Activated naive CD8-positive, alpha-beta T cell treated with anti-CD3 and anti-CD28 coated beads, Interleukin-2, amount 10 ng/mL, durations not matched to agents 7 days and 5 days (primary cell): ENCODE measurements around the gene MFGE8. TPM values are rescaled to one million over a fixed set of nuclear protein-coding genes. Genes with fewer than 3 reads are reported as not detected.

Experiments used
- ATAC-seq: fragments of 150-1000 bp; cut with Tn5 transposase; one replicate; pipeline ENCODE4 v1.10.0; 2021; ENCODE audit warnings: low read depth, moderate library complexity
- POLR2A ChIA-PET: fragments of 350-600 bp; sonication (Branson Sonifier 250); formaldehyde crosslinking; loops from one replicate; lab custom pipeline; 2021; ENCODE audit warnings: antibody characterized with exemption; lab: Charles Lee
- DNase-seq: peaks from one replicate; pipeline ENCODE4 v3.0.0; 2021
- H3K27ac Mint-ChIP-seq: one replicate; pipeline ENCODE4 v1.8.0; 2022; ENCODE audit warnings: mild to moderate bottlenecking, mixed read lengths
- H3K27me3 Mint-ChIP-seq: one replicate; pipeline ENCODE4 v1.8.0; 2022; ENCODE audit warnings: mild to moderate bottlenecking, moderate library complexity, mixed read lengths
- H3K36me3 Mint-ChIP-seq: one replicate; pipeline ENCODE4 v1.8.0; 2021; ENCODE audit warnings: mild to moderate bottlenecking, mixed read lengths
- H3K4me1 Mint-ChIP-seq: one replicate; pipeline ENCODE4 v1.8.0; 2021; ENCODE audit warnings: mixed read lengths
- H3K4me3 Mint-ChIP-seq: one replicate; pipeline ENCODE4 v1.8.0; 2022; ENCODE audit warnings: mild to moderate bottlenecking, moderate library complexity, mixed read lengths
- H3K9me3 Mint-ChIP-seq: one replicate; pipeline ENCODE4 v1.8.0; 2021; ENCODE audit warnings: mixed read lengths
- total RNA-seq, 2 experiments: library from RNA; stranded (reverse); gene quantifications; one replicate each; pipeline ENCODE4 v1.2.3, GENCODE V29; 2021

MFGE8 gene
- total RNA-seq, 2 experiments from 2014 or later, result 94.7 to 100 TPM

DNA sequence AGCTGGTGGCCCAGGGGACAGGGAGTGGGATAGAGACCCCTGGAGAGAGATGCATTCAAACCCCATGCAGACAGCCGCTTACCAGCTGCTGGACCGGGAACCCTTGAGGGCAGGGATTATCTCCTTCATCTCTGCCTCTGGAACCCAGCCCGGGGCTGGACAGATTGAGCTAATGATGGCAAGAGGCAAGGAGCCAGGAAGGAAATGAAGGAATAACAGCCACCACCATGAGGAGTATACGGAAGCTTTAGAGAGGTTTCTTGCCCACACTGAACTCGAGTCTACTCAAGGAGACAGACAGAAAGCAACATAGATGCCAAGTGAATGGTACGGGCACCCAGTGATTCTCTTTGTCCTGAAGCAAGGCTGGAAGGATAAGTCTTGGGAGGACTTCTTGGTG lies 41.1 kb downstream of the MFGE8 start:
- Mint-ChIP-seq H3K36me3 (peaks cover 2% of the 10 kb centered on the region), H3K27me3 (no peaks in the 10 kb centered on the region), H3K9me3 (no peaks in the 10 kb centered on the region), H3K27ac (no peak overlapping the region), H3K4me1 (no peaks in the 10 kb centered on the region), H3K4me3 (no peak overlapping the region)
- POLR2A ChIA-PET, result no interaction called here
- ATAC-seq (no peak), DNase-seq (no peak)

DNA sequence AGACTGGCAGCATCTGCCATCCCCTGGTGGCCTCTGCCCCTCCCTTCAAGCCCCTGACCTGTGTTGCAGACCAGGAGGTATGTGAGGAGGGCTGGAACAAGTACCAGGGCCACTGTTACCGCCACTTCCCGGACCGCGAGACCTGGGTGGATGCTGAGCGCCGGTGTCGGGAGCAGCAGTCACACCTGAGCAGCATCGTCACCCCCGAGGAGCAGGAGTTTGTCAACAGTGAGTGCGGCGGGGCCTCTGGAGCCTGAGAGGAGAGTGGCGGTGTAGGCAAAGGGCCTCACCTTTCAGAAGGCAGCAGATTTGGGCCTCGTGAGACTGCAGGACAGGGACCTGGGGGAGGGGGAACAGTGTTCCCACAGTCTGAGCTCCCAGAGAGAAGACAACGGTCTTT lies 41.9 kb downstream of the MFGE8 start:
- H3K27ac Mint-ChIP-seq, result no peak overlapping the region
- no peaks in the 10 kb centered on the region for H3K9me3 Mint-ChIP-seq
- POLR2A ChIA-PET, result no interaction called here
- no peak overlapping the region for H3K4me3 Mint-ChIP-seq
- no peak for ATAC-seq
- H3K27me3 Mint-ChIP-seq, result no peaks in the 10 kb centered on the region
- H3K4me1 Mint-ChIP-seq, result no peaks in the 10 kb centered on the region
- DNase-seq, result no peak
- peaks cover 2% of the 10 kb centered on the region for H3K36me3 Mint-ChIP-seq

DNA sequence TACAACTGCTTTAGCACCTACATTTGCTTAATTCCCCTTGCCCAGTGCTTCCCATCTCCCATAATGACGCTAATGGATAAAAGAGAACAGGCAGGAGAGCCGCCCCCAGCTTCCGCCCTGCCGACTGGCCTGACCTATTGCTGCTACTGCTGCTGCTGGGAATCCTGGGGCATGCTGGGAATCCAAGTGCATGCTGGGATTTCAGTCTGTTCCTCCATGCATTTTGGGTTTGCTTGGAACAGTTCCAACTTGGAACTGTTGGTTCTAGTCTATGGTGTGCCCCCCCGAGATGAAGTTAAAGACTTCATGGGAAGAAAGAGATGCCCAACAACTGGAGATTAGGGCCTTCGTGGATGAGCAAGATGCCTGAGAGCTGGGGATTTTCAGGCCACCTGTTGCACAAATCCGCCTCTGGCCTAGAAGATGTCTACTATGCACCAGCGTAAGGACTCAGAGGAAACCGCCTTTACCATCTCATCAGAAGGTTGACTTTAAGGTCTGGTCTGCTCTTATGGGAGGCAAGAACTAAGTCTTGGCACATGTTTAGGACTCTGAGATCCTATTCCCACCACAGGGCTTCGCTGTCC lies 46.8 kb downstream of the MFGE8 start:
- DNase-seq (no peak), ATAC-seq (no peak)
- POLR2A ChIA-PET, result no interaction called here
- Mint-ChIP-seq H3K36me3 (no peaks in the 10 kb centered on the region), H3K4me1 (no peaks in the 10 kb centered on the region), H3K27ac (no peak overlapping the region), H3K9me3 (no peaks in the 10 kb centered on the region), H3K27me3 (no peaks in the 10 kb centered on the region), H3K4me3 (no peak overlapping the region)

DNA sequence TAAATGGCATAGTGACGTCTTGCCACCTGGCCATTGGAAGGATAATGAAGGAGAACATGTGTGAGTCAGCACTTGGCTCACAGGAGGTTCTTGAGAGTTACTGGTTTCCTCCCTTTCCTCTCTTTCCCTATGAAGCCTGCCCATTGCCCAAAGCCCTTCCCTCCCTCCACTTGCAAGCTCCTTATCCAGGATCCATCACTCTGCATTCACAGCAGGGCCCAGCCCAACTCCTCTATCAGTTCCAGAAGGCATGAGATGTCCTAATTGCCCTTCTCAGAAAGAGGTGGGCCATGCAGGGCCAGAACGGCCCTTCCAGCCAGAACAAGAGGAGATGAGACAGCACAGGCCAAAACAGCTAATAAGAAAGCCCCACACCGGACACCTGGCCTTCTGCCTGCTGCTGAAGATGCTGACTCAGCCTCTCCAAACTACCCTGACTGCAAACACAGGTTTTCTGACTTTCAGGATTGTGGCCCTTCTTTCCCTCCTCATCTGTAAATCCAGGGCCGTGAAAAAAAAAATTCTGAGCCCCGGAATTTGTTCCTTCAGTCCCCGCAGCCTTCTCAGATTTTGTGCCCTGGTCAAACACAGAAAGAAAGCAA lies 47.6 kb downstream of the MFGE8 start:
- Mint-ChIP-seq H3K4me3 (no peak overlapping the region), H3K27ac (no peak overlapping the region), H3K9me3 (no peaks in the 10 kb centered on the region), H3K4me1 (no peaks in the 10 kb centered on the region), H3K36me3 (no peaks in the 10 kb centered on the region), H3K27me3 (no peaks in the 10 kb centered on the region)
- ATAC-seq (no peak), DNase-seq (no peak)
- POLR2A ChIA-PET, result no interaction called here

DNA sequence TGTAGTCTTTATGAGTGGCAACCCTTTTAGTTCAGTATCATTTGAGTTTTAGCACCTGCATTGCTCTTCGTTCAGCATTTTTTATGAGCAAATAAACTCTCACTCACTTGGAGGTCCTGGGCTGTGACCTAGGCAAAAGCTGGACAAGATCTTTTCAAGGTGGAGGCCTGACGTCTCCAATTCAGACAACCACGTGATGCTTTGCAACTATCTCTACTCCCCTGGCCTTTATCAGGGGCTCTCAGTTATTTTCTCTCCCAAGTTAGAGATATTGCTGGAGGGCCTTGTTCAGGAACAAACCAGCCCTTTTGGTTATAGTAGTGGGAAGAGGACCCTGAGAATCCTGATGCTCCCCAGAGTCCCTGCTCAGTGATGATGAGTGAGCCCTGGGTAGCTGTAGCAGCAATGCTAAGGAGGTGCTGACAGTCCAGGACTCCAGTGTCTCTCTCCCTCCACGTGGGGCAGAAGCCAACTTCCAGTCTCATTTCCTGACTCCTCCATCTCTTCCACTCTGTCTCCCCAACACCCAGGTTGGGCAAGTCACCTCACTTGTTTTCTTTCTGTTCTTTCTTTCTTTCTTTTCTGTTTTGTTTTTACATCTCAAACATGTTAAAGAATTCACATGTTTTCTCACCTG lies 48.2 kb downstream of the MFGE8 start:
- no peaks in the 10 kb centered on the region for H3K9me3 Mint-ChIP-seq
- no peaks in the 10 kb centered on the region for H3K4me1 Mint-ChIP-seq
- POLR2A ChIA-PET, result no interaction called here
- ATAC-seq (no peak), DNase-seq (no peak)
- no peaks in the 10 kb centered on the region for H3K27me3 Mint-ChIP-seq
- no peaks in the 10 kb centered on the region for H3K36me3 Mint-ChIP-seq
- H3K27ac Mint-ChIP-seq, result no peak overlapping the region
- no peak overlapping the region for H3K4me3 Mint-ChIP-seq

DNA sequence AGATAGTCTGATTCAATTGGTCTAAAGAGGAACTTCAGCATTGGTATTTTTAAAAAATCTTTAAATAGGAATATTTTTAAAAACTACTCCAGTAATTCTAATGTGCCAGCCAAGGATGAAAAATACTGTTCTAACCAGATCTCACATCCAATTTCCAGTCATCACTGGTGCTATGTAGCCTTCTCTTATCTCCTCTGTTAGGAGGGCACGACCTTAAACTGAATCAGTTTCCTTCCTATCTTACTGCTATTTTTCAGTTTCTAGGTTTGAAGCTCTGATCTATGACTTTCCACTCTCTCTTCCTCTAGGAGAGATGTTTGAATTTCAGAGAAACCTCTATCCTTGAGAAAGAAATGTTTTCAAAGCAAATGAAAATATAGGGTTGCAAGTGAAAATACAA lies 49.8 kb downstream of the MFGE8 start:
- H3K27ac Mint-ChIP-seq, result no peak overlapping the region
- POLR2A ChIA-PET, result no interaction called here
- H3K4me1 Mint-ChIP-seq, result no peaks in the 10 kb centered on the region
- no peak for ATAC-seq
- DNase-seq, result no peak
- no peaks in the 10 kb centered on the region for H3K9me3 Mint-ChIP-seq
- H3K27me3 Mint-ChIP-seq, result no peaks in the 10 kb centered on the region
- H3K36me3 Mint-ChIP-seq, result no peaks in the 10 kb centered on the region
- H3K4me3 Mint-ChIP-seq, result no peak overlapping the region

DNA sequence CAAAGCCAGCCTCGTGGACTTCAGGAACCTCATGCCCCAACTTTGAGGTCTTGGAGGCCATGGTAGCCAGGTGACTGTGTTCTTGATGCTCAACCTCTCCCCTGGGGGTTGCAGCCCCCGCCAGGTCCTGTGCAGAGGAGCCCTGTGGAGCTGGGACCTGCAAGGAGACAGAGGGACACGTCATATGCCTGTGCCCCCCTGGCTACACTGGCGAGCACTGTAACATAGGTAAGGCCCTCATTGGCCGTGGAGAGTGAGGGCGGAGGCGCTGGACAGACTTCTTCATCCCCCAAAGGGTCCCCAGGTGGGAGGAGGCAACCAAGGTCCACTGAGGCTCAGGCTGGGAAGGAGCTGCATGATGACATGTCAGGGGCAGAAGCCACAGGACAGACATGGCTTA lies 53.0 kb downstream of the MFGE8 start:
- POLR2A ChIA-PET, result no interaction called here
- H3K9me3 Mint-ChIP-seq, result no peaks in the 10 kb centered on the region
- no peak overlapping the region for H3K27ac Mint-ChIP-seq
- no peaks in the 10 kb centered on the region for H3K36me3 Mint-ChIP-seq
- no peaks in the 10 kb centered on the region for H3K27me3 Mint-ChIP-seq
- ATAC-seq, result no peak
- no peak overlapping the region for H3K4me3 Mint-ChIP-seq
- DNase-seq, result no peak
- H3K4me1 Mint-ChIP-seq, result no peaks in the 10 kb centered on the region

DNA sequence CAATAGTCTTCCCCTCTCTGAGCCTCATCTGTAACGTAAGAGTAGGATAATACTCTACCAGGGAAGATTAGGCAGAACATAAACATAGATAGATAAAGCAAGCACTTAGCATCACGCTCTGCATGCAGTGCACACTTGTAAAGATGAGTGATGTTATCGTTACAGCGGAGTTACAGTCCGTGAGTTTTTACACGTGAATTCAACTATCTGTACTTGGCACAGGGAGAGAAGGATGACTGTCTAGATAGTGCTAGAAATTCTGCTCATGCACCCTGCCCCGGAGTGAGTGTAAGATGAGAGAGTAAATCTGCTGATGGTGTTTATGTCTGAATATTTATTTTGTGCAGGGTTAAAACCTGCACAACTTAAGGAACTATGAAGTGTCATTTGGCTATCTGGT lies 53.6 kb downstream of the MFGE8 start:
- no peak for ATAC-seq

DNA sequence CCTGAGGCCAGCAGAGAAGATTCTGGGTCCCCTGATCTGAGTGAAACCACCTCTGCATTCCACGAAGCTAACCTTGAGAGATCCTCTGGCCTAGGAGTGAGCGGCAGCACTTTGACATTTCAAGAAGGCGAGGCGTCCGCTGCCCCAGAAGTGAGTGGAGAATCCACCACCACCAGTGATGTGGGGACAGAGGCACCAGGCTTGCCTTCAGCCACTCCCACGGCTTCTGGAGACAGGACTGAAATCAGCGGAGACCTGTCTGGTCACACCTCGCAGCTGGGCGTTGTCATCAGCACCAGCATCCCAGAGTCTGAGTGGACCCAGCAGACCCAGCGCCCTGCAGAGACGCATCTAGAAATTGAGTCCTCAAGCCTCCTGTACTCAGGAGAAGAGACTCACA lies 54.2 kb downstream of the MFGE8 start:
- H3K27ac Mint-ChIP-seq, result no peak overlapping the region
- POLR2A ChIA-PET, result no interaction called here
- H3K4me3 Mint-ChIP-seq, result no peak overlapping the region
- H3K4me1 Mint-ChIP-seq, result no peaks in the 10 kb centered on the region
- H3K9me3 Mint-ChIP-seq, result peaks cover 4% of the 10 kb centered on the region
- DNase-seq, result no peak
- ATAC-seq, result no peak
- peaks cover 2% of the 10 kb centered on the region for H3K36me3 Mint-ChIP-seq
- no peaks in the 10 kb centered on the region for H3K27me3 Mint-ChIP-seq

More for the DNA sequence above, 53.6 kb downstream of the MFGE8 start:
- no peaks in the 10 kb centered on the region for H3K27me3 Mint-ChIP-seq
- peaks cover under 1% of the 10 kb centered on the region for H3K36me3 Mint-ChIP-seq
- H3K4me3 Mint-ChIP-seq, result no peak overlapping the region
- POLR2A ChIA-PET, result no interaction called here
- no peak overlapping the region for H3K27ac Mint-ChIP-seq
- no peak for DNase-seq
- peaks cover 2% of the 10 kb centered on the region for H3K9me3 Mint-ChIP-seq
- no peaks in the 10 kb centered on the region for H3K4me1 Mint-ChIP-seq

DNA sequence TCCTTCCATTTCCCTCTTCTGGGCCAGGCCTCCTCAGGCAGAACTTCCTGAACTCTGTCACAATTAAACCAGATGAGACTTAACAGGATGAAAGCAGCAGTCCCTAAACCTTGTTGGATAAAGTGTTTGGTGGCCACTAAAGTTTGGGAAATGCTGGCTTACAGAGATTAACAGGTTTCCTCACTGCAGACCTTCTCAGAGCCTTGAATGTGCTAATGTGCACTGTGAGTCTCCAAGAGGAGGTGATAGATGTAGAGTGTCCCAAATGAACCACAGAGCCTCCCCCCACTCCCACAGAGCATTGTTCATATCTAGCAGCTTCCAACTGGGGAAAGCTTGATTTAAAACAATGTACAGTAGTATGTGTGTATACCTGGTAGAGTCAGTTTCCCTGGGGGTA lies 60.7 kb downstream of the MFGE8 start:
- Mint-ChIP-seq H3K27ac (no peak overlapping the region), H3K36me3 (peaks cover 2% of the 10 kb centered on the region), H3K9me3 (peaks cover 5% of the 10 kb centered on the region), H3K27me3 (no peaks in the 10 kb centered on the region), H3K4me3 (no peak overlapping the region), H3K4me1 (no peaks in the 10 kb centered on the region)
- POLR2A ChIA-PET, result no interaction called here
- DNase-seq (no peak), ATAC-seq (no peak)

DNA sequence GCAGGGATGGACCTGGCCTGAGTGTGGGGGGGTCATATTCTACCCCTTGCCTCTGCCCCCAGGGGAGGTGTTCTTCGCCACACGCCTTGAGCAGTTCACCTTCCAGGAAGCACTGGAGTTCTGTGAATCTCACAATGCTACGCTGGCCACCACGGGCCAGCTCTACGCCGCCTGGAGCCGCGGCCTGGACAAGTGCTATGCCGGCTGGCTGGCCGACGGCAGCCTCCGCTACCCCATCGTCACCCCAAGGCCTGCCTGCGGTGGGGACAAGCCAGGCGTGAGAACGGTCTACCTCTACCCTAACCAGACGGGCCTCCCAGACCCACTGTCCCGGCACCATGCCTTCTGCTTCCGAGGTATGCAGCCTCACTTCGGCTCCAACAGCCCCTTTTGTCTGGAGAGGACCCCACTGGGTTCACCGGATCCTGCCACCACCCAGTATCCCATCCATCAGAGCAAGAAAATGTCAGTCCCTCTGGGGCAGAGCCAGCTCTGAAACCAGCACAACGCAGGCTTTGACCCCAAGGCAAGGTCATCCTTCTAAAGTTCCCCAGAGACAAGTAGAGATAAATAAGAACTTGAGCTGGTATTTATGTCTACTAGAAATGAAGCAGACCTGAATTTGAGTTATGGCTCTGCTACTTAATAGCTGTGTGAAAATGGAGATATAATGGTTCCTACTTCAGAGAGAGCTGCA lies 63.7 kb downstream of the MFGE8 start:
- no peak overlapping the region for H3K4me3 Mint-ChIP-seq
- POLR2A ChIA-PET, result no interaction called here
- DNase-seq (no peak), ATAC-seq (no peak)
- H3K9me3 Mint-ChIP-seq, result peaks cover 3% of the 10 kb centered on the region
- H3K27ac Mint-ChIP-seq, result no peak overlapping the region
- H3K4me1 Mint-ChIP-seq, result peaks cover 4% of the 10 kb centered on the region
- H3K27me3 Mint-ChIP-seq, result no peaks in the 10 kb centered on the region
- peaks cover under 1% of the 10 kb centered on the region for H3K36me3 Mint-ChIP-seq
